G401 (cell line): Measurements from ENCODE around the gene SLC40A1. TPM values are rescaled to one million over a fixed set of nuclear protein-coding genes. Genes with fewer than 3 reads are reported as not detected.
"Not testable (repeated sequence)": the region's sequence is repeated elsewhere in the genome, so short reads cannot be mapped to it uniquely, and the experiment has no call there.

Experiments used
- DNase-seq: peaks from one replicate; pipeline ENCODE4 v3.0.0-alpha.2; 2015; ENCODE audit warnings: low spot score
- in situ Hi-C: cut with HindIII; loops from 2 replicates; pipeline ENCODE4 v1.10.0; 2016; ENCODE audit warnings: low sequenced_read_pairs, mixed read lengths
- total RNA-seq: library from RNA; depleted of rRNA; stranded (reverse); fragments of >200 nt; shearing (Covaris generic); gene quantifications from 2 replicates; pipeline ENCODE4 v1.2.3, GENCODE V29; 2014

Gene SLC40A1
- total RNA-seq, 1 experiment from 2014 or later, result 0.92 TPM

DNA sequence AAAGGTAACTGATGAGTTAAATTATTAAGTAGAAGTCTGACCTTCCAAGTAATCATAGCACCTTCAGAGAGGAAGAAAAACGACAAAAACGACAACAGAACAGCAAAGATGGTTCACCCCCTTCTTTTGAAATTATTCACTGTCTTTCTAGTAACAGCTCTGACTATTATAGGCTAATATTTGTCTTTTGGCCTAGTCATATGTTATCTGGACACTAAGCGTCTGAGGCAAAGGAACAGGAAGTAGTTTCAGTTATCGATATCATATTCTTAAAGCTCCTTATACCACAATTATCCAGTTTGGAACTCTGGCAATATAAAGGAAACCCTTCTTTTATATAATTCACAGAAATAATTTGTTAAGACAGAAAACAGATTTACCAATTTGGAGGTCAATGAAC lies 27.6 kb upstream of the SLC40A1 start:
- no peak for DNase-seq

DNA sequence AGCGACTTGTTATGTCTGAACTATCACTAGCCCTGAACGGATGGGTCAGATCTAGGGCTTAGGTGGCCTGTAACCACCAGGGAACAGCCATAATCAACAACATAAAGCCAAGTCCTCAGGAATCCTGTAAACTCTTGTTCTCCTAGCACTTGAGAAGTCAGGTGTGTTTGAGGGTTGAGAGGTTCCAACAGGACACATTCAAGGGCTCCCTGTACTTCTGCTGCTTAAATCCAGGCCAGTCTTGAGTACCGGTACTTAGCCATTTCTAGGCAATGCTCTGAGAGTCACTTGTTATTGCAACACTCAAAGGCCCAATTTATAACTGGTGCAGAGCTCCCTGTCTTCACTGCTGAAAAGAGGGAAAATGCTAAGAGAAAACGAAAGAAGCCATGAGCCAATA lies 21.6 kb upstream of the SLC40A1 start:
- in situ Hi-C loops, result no loop called here
- DNase-seq, result no peak

More for the DNA sequence above, 27.6 kb upstream of the SLC40A1 start:
- in situ Hi-C loops, result no loop called here

DNA sequence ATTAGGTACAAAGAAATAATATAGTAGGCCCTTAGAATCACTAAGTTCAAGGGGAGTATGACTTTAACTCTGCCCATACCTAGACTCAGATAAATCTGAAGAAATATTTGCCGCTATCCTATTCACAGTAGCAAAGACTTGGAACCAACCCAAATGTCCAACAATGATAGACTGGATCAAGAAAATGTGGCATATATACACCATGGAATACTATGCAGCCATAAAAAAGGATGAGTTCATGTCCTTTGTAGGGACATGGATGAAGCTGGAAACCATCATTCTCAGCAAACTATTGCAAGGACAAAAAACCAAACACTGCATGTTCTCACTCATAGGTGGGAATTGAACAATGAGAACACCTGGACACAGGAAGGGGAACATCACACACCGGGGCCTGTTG lies 21.1 kb upstream of the SLC40A1 start:
- DNase-seq, in situ Hi-C loops: not testable (repeated sequence)

DNA sequence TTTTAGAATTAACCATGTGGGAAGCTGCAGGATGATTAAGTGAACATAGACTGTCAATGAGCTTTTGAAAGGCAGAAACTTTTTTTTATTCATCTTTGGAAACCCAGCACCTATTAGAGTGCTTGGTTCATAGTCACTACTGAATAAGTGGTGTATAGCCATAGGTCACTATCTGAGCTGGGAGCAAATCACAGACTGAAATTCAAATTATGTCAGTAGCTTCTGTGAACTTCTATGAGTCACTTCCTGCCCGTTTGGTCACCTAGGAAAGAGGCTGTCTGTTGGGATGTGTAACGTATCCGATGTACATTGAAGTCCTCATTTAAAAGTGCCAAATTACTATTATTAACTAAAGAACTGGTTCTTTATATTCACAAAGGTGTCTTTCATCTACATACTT lies 20.5 kb upstream of the SLC40A1 start:
- DNase-seq, result no peak
- in situ Hi-C loops, result no loop called here

DNA sequence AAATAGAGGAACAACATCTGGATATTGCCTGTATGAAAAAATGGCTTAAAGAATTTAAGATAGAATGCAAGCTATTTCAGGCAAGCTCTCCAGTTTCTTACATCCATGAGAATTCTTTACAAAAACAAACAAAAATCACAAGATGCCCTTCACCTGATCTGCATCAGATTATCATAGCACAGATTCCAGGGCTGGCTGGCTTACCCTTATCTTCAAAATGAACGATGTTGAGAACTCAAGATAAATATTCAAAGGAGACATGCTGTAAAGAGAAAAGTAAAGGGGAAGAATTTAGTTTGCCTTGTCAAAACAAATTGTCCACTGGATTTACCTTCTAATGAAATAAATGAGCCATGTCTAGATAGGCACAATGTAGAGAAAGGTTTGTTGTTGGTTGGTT lies 18.7 kb upstream of the SLC40A1 start:
- DNase-seq, result no peak
- in situ Hi-C loops, result no loop called here

DNA sequence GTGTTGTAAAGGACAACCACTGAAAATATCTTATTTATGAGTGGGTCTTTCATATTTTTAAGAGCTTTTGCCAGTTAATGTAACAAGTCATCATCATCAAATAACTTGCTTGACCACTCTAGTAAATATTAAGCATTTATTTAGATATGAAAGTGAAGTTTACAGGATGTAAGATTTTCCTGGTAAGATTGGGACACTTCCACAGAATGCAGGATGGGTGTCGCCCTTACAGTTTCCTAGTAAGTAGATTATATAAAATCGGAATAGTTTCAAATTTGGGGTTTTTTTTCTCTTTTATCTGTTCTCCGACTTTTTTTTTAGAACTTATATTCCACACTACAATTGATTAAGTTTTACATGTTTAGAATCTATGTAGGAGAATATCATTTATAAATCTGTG lies 14.8 kb upstream of the SLC40A1 start:
- in situ Hi-C loops, result no loop called here
- DNase-seq, result no peak

DNA sequence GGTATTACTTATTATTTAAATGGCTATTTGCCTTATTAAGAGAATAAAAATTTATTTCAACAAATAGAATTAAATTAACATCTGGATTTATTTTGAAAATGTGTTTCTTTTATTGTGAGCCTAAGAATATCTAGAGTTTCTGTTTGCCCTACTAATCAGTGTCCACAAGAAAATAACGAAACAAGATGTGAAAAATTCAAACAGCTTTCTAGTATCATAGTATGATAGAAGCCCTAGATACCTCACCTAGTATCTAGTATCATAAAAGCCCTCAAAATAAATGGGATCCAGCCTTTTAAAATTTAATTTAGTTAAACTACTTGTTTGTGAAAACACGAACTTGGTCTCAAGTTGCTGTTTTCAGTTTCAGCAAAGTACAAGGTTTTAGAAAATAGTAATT lies 13.7 kb upstream of the SLC40A1 start:
- no peak for DNase-seq
- in situ Hi-C loops, result no loop called here

DNA sequence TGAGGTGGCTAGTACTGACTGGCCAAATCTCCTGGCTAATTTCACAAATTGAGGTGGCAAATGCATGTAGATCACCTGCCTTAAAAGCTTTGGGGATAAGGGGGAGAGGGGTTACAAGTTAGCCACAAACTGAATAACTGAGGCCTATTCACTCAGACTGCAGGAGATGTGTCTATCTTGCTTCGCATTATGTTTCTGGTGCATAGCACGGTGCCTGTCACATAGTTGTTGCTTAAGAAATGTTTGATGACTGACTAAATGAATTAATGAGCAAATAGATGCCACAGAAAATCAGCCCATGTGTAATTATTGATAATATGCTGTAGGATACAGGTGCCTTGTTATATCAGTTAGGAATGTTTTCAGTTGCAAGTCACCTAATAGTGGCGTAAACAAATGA lies 12.5 kb upstream of the SLC40A1 start:
- in situ Hi-C loops, result no loop called here

DNA sequence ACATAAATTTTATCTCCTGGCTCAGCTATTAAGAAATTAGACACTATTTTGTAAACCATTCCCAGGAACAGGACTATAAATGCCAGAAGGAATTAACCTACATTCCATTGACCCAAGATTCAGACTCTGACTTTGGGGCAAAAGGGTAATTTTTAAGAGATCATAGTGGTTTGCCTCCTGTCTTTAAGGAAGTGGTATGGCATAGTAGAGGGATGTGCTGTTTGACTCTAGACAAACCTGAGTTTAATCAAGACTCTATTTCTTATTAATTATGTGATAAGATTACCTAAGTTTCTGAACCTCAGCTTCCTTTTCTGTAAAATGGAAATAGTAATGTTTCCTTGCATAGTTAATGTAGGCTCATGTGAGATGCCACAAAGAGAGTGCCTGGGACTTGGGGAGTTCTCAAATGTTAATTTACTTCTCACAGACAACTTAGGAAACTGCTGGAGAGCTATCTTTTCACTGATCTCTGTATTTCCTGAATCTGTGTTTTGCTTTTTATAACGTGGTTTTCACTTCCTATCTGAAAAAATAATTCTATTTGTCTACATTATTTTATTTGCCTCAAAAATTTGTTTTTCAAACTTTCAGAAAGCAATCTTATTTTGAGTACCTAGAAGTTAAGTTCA lies 11.9 kb upstream of the SLC40A1 start:
- DNase-seq, result no peak
- in situ Hi-C loops, result no loop called here

More for the DNA sequence above, 12.5 kb upstream of the SLC40A1 start:
- DNase-seq, result no peak

DNA sequence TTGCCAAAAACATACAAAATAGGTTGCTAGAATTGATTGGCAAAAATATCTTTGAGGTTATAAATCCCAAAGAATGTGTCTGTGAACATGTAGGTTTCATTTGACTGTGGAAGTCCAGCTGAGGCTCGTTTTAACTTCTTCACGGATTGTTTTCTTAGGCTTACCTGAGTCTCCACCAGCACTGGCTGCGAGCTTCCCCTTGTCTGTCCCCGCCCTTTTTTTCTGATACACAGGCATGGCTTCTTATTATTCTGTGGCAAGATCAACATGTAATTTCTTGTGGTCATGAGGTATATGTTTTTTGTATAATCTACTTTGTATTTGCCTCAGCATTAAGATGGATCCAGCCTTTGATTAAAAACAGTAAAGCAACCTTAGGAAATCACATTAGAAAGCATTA lies 7.2 kb upstream of the SLC40A1 start:
- in situ Hi-C loops, result no loop called here
- no peak for DNase-seq

DNA sequence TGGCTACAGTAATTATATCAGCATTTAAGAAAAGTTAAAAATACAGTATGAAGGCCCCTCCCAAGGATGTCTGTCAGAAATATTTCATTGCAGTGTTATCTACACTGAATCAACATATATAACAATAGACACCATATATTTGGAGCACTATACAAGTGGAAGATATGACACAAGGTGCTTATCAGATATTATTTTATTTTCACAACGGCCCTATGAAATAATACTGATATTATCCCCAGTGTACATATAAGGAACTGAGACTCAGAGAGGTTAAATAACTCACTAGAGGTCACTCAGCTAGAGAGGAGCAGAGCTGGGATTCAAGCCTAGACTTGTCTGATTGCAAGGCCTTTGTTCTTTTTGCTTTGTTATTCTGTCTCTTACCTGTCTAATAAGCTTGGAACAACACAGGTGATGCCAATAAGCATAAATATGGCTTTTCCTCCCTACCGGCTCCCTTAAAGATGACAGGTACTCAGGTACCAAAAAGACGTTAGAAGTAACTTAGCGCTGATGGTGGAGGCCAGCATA lies 4.7 kb upstream of the SLC40A1 start:
- DNase-seq, result no peak
- in situ Hi-C loops, result no loop called here

DNA sequence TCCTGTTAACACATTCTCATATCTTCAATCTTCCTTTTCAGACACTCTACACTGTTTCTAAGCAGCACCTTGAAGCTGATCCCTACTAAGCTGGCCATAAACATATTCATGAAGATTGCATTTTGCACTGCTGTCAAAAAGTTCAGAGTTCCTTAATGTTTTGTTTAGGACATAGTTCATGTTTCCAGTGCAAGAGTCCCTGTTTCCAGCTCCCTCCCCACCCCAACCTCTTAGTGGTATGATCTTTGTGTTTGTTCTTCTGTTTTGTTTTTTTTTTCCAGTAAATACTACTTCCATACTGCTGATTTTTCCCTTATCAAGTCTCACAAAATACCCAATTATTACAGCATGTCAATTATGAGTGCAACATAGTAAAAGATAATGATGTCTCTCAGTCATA lies 4.1 kb upstream of the SLC40A1 start:
- DNase-seq, result no peak
- in situ Hi-C loops, result no loop called here

DNA sequence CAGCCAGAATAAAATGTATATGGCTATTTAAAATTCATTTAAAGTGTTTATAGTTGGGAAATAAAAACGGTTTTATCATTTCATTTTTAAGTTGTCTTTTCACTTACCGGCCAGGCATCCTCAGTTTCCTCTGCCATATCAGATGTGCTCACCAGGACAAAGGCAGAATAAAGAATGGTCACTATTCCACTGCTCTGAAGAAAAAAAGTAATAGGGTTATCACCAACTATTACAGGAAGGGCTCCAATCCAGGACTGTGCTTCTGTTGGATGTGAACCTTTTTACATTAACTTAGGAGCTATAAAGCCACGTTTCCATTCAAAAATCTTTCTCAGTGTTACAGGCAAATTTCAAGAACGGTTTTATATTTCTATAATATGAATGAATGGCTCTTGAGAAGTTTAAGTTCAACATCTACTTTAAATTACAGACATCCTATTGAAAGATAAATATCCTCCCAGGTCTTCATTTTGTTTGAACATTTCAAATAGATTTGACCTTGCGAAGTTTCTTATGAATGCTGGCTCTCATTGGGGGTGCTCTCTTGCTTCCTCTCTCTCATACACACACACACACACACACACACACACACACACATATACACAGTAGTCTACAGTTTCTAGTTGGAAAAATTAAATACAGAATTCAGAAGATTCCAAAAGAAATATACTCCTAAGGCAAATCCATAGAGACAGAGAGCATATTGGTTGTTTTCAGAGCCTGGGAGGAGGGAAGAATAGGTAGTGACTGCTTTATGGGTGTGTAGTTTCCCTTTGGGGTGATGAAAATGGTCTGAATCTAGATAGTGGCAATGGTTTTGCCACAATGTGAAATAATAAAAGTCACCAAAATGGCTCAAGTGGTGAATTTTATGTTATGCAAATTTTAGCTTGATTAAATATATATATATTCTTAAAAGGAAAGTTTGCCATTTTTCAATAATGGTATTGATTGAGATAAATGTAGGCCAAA lies 2.9 kb upstream of the SLC40A1 start:
- in situ Hi-C loops, result no loop called here
- no peak for DNase-seq

DNA sequence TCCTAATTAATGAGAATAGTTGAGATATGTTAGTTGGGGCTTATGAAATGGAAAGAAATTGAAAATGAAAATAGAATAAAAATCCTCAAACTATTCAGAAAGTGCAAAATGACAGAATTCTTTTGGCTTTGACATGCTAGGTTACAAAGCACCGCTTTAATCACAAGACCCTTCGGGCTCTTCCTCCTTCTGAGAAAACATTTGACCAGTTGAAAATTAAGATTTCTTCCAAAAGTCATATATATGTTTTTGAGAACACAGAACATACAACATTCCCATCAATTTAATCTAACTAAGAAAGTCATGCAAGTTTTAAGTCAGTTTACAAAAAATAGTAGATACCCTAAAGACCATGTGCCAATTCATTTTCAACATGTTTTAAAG lies 2.2 kb upstream of the SLC40A1 start:
- in situ Hi-C loops, result no loop called here
- DNase-seq, result no peak

DNA sequence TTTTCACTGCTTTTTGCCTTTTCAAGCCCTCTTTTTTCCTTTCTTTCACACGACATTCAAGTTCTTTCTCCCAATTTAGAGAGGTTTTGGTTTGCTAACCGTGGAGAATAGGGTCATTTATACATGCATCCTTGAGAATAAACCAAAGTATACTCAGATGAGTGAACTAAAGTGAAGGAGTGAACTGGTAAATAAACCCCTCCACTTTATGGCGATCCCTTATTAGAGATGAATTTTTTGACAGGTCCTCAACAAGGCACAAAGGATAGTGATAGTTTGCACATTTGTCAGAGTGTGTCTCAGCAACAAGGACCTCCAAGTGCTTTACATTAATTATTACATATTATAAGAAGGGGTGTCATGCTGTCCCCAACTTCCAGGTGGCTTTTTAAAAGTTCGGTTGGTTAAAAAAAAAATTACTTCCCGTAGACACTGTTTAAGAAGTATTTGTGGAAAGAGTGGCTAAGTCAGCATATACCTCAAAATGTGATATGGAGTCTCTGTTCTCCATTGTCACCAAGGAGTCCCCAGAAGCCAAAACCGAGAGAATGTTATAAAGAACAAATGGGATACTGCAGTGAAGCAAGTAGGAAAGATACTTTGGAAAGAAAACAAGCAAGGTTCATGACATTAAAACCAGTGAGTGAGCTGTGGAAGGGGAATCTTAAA lies 1.7 kb upstream of the SLC40A1 start:
- in situ Hi-C loops, result no loop called here
- DNase-seq, result no peak

DNA sequence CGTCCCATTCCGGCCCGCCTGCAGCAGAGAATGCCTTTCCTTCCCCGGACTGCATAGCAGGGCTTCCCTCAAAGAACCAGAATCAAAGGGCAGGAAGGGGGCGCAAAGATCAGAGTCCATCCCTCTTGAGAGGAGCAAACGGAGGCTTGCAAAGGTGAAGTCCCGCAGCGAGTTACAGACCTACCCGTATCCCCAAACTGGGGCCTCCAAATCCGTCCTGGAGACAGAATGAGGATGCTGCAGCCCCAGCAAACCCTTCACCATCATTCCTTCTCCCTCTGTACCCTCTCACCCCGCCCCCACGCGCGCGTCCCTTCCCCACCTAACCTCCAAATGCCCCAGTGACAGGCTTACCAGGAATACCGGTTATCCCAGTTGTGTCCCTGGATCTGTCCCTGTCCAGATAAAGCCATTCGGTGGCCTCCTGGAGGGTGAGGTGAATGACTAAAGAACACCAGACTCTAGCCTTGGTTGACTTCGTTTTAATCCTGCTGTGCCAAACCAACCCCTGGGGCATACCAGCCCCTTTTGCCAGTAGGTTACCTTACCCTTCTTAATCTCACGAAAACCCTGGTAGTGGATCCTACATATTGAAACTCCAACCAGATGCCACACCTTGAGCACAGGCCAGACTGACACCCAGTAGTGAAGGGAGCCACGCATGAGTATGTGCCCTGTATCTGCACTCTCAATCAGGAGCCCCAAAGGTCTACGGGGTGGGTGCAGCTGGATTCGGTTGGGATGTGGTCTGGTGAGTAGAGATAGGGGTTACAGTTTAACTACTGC lies 961 bp upstream of the SLC40A1 start:
- no peak for DNase-seq
- in situ Hi-C loops, result no loop called here

DNA sequence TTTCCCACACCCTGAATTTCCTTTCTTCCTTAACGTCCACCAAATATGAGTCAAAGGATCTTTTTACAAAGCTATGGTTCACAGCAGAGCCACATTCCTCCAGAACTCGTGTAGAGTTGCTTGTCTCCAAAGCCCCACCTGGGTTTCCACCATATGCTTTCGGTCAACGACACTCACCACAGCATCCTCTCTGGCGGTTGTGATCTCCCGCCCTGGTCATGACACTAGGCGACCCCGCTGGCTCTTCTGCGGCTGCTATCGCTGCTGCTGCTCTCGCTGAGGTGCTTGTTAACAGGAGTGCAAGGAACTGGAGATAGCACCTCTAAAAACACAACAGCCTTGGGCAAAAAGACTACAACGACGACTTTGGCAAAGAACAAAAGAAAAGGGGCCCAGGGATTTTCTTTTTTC lies 340 bp downstream of the SLC40A1 start:
- no peak for DNase-seq
- in situ Hi-C loops, result no loop called here

DNA sequence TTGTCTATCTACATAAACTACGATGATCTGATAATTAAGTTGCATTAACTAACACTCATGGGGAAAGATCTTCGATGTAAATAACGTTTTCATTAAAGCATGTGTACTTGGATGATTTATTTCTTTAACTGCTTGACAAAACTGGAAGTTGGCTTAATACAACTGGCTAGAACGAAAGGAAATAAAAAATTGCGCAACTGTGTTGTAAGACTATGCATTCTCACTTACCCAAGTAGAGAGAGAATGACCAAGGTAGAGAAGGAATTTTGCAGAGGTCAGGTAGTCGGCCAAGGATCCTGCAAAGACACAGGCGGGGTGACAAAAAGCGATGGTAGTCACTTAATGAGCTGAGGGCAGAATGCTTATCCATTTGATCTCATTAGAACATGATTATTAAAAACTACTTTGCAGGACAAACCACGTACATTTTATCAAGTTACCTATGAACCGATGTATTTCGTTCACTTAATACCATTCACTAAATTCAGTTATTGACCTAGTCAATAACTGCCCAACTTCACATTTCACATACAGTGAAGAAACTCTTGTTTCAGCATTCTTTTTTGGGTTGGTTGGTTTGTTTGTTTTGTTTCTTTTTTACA lies 900 bp downstream of the SLC40A1 start:
- in situ Hi-C loops, result no loop called here
- DNase-seq, result no peak
